Measurements from ENCODE around the gene CD40.

The CD40 gene

DNA sequence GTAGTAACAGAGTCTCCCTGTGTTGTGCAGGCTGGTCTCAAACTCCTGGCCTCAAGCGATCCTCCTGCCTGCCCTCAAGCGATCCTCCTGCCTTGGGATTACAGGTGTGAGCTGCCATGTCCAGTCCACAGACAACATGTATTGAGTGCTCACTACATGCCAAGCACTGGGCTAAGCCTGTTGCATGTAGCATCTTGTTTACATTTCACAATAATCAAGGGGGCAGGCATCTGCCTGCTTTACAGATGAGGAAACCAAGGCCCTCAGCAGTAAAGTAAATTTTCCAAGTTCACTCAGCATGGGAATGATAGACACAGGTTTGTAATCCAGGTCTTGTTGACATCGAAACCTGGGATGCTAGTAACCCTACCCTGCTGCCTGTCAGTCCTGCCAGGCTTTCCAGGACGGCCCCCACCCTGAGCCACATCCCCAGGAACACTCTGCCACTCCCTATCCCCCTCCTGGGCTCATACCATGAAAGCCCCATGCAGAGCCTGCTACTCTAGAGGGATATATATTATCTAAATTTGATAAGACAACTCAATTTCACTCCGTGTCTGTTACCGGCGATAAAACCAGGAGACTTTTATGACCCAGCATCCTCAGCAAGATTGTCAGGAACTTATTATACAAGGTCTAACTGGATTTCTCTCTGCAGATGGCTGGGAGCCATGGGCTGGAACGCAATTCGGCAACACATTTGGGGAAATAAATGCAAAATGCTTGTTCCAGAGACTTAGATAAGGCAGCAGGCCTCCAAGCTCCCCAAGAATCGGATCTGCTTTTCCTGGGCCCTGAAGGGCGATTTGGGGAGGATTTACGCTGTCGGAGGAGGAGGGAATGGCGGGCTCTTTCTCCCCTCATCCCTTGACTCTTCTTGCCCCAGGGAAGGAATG, 30.4 kb downstream of the CD40 start:
- DNase-seq (ENCODE audit: low read depth) = no peak

DNA sequence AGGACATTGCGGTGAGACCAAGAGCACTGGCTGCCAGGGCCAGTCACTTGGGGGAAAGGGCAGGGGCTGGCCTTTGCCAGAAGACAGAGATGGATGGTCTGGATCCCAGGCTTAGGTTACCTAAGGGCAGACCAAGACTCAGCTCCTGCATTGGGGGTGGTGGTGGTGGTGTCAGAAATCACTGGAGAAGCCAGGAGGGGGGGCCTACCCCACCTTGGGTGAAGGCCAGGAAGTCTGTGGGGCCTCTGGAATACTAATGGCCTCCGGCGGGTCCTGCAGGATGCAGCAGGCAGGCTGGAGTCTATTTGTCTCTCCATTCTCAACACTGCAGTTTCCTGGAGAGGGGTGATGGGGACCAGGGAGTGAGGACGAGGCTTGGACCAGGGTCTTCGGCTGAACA, 32.8 kb downstream of the CD40 start:
- DNase-seq (ENCODE audit: low read depth) = no peak

GRCh38 chr20:46151936-46152335, 33.8 kb downstream of the CD40 start:
- no peak for DNase-seq (ENCODE audit: low read depth)

- no peak for DNase-seq (ENCODE audit: low read depth)
Observed at GRCh38 chr20:46152824-46153586, 34.9 kb downstream of the CD40 start.

- DNase-seq (ENCODE audit: low read depth) = no peak
Observed at GRCh38 chr20:46154305-46154704, 36.2 kb downstream of the CD40 start.

GRCh38 chr20:46154796-46155195, 36.7 kb downstream of the CD40 start:
- no peak for DNase-seq (ENCODE audit: low read depth)

DNA sequence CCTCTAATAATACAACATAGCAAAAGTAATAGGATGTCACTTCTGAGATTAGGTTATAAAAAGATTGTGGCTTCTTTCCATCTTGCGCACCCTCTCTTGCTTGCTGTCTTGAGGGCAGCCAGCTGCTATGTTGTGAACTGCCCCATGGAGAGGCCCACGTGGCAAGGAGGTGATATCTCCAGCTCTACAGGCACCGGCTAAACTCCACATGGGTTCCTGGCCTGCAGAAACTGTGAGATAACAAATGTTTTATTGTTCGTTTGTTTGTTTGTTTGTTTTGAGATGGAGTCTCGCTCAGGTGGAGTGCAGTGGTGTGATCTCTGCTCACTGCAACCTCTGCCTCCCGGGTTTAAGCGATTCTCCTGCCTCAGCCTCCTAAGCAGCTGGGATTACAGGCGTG, 38.0 kb downstream of the CD40 start:
- no peak for DNase-seq (ENCODE audit: low read depth)

DNA sequence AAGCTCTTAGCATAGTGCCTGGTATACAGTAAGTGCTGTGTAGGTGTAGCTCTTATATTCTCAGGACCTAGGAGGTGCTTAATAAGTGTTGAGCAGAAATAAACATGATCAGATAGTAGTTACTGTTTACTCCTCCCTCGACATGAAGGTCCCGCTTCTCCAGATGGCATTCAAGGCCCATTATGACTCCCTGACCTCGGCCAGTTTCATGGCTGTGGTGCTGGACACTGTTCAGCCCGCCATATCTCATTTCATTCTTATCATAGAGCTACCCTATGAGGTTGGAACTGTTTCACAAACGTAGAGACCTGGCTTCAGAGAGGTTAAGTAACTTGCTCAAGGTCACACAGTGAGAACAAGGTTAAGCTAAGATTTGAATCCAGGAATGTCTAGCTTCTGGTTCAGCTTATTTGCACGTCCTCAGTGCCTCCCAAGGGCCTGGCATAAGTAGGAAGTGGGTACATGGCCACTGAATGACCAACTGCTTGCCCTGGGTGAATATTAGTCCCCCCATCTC, 39.0 kb downstream of the CD40 start:
- no peak for DNase-seq (ENCODE audit: low read depth)

DNA sequence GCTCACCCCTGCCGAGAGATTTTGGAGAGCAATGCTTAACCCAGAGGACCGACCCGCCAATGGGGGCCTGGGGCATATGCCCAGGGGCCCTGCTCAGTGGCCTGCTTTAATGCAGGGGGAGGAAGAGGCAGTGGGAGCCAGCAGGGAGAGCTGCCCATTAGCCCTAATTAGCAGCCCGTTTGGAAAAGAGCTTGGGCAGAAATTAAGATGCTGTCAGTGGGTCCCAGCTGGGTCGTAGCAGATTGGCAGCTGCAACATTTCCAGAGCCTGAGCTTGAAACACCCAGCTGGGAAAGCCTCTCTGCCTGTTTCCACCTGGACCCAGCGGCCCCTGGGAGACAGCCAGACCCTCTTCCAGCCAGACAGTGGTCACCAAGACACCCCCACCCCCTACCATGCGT, 39.5 kb downstream of the CD40 start:
- DNase-seq (ENCODE audit: low read depth) = no peak

- DNase-seq (ENCODE audit: low read depth) = no peak
Observed at GRCh38 chr20:46158476-46158987, 40.4 kb downstream of the CD40 start.

GRCh38 chr20:46159101-46159897, 41.2 kb downstream of the CD40 start:
- DNase-seq (ENCODE audit: low read depth) = no peak

DNA sequence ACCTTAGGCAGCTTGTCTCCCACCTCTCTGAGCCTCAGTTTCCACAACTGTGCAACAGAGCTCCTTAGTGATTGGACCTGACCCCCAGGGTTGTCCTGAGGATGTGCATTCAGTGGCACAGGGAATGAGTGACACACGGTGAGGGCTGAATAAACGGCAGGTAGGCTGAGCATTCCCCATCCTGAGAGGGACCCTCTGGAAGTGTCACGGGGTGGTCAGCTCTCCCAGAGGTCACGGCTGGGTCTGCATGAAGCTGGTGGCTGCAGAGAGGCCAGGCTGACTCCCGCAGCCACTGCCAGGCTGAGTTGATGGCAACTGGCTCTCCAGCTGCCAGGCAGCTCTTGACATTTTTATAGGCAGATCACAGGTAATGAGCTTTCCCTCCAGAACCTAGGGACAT, 42.5 kb downstream of the CD40 start:
- DNase-seq (ENCODE audit: low read depth) = no peak

DNA sequence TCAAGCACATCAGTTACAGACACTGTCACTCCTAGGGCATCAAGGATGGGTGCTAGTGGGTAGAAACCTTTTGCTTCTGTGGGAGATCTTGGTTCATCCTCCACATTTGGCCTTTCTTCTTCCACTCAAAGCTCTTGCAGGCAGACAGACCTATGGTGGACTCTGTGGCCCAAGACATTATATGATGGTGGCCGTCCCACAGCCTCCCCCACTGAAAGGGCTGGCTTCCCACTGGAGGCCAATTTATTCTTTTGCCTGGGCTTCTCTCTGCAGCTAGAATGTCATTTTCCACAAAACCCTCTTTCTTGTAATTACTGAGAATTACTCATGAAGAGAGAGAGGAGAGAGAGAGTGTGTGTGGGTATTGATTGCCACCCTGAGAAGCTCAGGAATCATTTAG, 43.8 kb downstream of the CD40 start:
- no peak for DNase-seq (ENCODE audit: low read depth)

DNA sequence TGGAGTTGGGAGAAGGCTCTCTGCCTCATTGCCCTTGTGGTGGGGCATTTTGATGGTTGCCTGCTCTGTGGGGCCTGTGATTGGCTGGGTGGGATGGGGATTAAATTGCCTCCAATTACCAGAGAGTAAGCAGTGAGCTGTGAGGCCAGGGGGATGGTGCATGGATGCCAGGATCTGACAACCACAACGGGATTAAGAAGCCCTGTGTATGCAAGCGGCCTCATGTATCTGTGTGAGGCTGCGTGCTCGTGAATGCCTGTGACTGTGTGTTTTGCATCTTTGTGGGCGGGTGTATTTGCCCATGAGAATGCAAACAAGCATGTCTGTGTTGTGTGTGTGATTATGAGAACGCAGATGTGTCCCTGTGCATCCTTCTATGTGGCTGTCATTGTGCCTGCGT, 46.1 kb downstream of the CD40 start:
- DNase-seq (ENCODE audit: low read depth) = no peak

GRCh38 chr20:46167080-46167479, 49.0 kb downstream of the CD40 start:
- no peak for DNase-seq (ENCODE audit: low read depth)

- no peak for DNase-seq (ENCODE audit: low read depth)
Observed at GRCh38 chr20:46168438-46168837, 50.3 kb downstream of the CD40 start.

DNA sequence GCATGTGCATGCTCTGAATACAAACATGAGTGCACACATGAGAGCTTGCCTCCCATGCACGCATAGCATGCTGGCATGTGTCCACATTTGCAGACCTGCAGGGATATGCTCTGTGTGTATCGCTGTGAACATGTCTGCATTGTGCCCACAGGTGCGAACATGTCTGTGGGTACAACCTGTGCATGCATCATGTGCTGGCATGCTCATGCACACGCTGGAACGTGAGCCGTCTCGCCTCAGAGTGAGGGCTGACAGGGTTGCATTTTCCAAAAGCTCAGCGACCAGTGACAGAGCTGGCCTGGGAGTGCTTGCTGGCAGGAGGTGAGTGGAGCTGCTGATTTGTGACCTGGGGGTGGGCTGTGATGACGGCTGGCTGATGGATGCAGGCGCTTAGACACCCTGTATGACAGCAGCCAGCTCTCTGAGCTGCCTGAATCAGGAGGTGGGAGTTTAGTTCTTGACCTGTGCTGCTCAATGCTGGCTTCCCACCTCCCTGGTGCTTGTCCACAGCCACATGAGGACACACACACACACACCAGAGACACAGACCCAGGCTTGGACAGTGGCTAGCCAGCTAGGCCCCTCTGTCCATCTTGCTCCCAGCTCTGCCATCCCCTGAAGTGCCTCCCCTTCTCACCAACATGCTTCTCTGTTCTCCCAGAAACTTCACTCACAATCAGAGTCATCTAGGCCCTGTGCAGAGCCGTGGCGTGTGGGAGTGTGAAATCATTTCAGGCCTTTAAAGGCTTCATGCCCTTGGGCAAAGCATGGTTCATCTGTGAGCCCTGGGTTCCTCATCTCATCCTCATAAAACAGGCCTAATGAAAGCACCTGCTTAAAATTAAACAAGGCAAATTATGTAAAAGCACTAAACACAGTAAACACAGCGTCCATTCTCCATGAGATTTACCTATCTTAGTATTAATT, 51.4 kb downstream of the CD40 start:
- no peak for DNase-seq (ENCODE audit: low read depth)

GRCh38 chr20:46171476-46171875, 53.4 kb downstream of the CD40 start:
- no peak for DNase-seq (ENCODE audit: low read depth)

DNA sequence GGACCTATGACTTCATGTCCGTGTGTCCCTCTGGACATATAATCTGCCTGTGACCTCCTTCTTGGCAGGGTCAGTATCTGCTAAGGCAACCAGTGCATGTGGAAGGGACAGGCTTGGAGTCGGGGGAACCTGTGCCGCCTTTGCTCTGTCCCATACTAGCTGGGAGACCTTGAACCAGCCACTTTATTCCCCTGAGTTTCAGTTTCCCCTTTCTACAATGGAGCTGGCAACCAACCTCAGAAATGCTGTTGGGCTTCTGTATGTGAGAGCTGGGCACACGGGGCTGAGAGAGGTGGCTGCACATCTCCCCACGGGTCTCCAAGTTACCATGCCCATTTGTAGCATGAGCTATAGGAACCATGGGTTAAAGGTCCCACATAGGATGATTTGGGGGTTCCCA, 53.8 kb downstream of the CD40 start:
- DNase-seq (ENCODE audit: low read depth) = no peak

- no peak for DNase-seq (ENCODE audit: low read depth)
Observed at GRCh38 chr20:46172455-46172854, 54.3 kb downstream of the CD40 start.

DNA sequence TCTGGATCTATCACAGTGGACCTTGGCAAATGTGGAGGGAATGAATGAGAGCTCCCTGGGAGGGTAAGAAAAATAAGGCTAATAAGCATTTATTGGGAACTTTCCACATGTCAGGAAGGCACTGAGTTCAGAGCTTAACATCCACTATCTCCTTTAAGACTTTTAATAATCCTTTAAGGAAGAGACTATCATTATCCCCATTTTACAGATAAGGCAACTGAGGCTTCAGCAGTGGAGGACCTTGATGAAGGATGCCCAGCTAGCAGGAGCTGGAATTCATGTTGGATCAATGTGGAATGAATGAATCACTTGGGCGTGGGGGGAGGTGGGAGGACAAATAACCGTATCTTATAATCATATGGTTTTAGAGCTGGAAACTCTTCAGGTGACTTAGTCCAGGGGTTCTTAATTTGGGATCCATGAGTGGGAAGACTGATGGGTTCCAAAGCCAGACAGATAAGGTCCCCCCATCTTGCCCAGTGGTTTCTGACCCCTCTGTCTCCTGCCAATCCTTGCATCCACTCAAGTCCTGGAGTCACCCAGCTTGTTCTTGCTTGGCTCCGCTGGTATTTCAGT, 54.9 kb downstream of the CD40 start:
- DNase-seq (ENCODE audit: low read depth) = no peak
